Thymus (tissue), 11 donors: Measurements from ENCODE around the gene VPREB1. TPM values are rescaled to one million over a fixed set of nuclear protein-coding genes. Genes with fewer than 3 reads are reported as not detected.

Experiments
- DNase-seq, 9 donors: peaks; one replicate each; pipeline ENCODE4 v3.0.0-alpha.2; 2013; ENCODE audit warnings: low spot score in 9 of 9, low read depth in 6 of 9, missing footprints in 1 of 9
- H3K27ac ChIP-seq, 2 donors: one replicate each; pipeline ENCODE4 v1.5.1; 2013; ENCODE audit warnings: control low read depth in 1 of 2, low read depth in 1 of 2, low read length in 1 of 2, mild to moderate bottlenecking in 1 of 2, moderate library complexity in 1 of 2
- H3K27me3 ChIP-seq, 2 donors: one replicate each; pipeline ENCODE4 v1.5.1; 2013; ENCODE audit warnings: low read length in 1 of 2; ENCODE audit not compliant: control insufficient read depth in 2 of 2, insufficient read depth in 1 of 2
- H3K36me3 ChIP-seq, 2 donors: one replicate each; pipeline ENCODE4 v1.5.1; 2013; ENCODE audit warnings: low read length in 1 of 2, mild to moderate bottlenecking in 1 of 2, moderate library complexity in 1 of 2; ENCODE audit not compliant: control insufficient read depth in 2 of 2, insufficient read depth in 2 of 2
- H3K4me1 ChIP-seq, 2 donors: one replicate each; pipeline ENCODE4 v1.5.1; 2013; ENCODE audit warnings: low read length in 2 of 2; ENCODE audit not compliant: control insufficient read depth in 2 of 2, insufficient read depth in 2 of 2
- H3K4me3 ChIP-seq, 2 donors: one replicate each; pipeline ENCODE4 v1.5.1; 2013; ENCODE audit warnings: low read length in 2 of 2, control low read depth in 1 of 2, mild to moderate bottlenecking in 1 of 2
- H3K9me3 ChIP-seq, 2 donors: one replicate each; pipeline ENCODE4 v1.5.1; 2013; ENCODE audit warnings: low read length in 1 of 2, mild to moderate bottlenecking in 1 of 2; ENCODE audit not compliant: control insufficient read depth in 2 of 2, insufficient read depth in 1 of 2
- WGBS: extraction: QIAGEN DNeasy Blood & Tissue Kit; methylation state at CpG from one replicate; pipeline ENCODE4 v1.1.7; 2013; 5-methylcytosine and 5-hydroxymethylcytosine counted together
- polyA plus RNA-seq: library from polyadenylated mRNA; stranded (reverse); fragments of 200-250 nt; gene quantifications from one replicate; pipeline ENCODE4 v1.2.3, GENCODE V29; 2013
- total RNA-seq: library from RNA; stranded (reverse); fragments of 120-200 nt; gene quantifications from one replicate; pipeline ENCODE4 v1.2.4, GENCODE V29; 2013
- donor health status: healthy.

Gene VPREB1
- total and polyA plus RNA-seq, 2 donors, result 2.5 to 5.1 TPM

- Histone ChIP-seq H3K27me3 (no peaks in the 10 kb centered on the region), H3K27ac (no peak overlapping the region), H3K36me3 (no peaks in the 10 kb centered on the region), H3K4me3 (no peak overlapping the region), H3K9me3 (no peaks in the 10 kb centered on the region), H3K4me1 (peaks cover 0 to 3% of the 10 kb centered on the region in 2 donors)
- no peak for DNase-seq
- whole genome bisulfite sequencing, result 98% methylated on average over 6 of the region's 6 CpGs
These were observed 18.0 kb upstream of the VPREB1 start for GRCh38 chr22:22226448-22227187.

GRCh38 chr22:22228421-22228820, 16.2 kb upstream of the VPREB1 start:
- Histone ChIP-seq H3K4me1 (peaks cover 0 to 3% of the 10 kb centered on the region in 2 donors), H3K4me3 (no peak overlapping the region), H3K9me3 (no peaks in the 10 kb centered on the region), H3K27me3 (no peaks in the 10 kb centered on the region), H3K36me3 (no peaks in the 10 kb centered on the region), H3K27ac (no peak overlapping the region)
- 95% methylated on average over 6 of the region's 6 CpGs for WGBS
- DNase-seq, result no peak

GRCh38 chr22:22228921-22229320, 15.7 kb upstream of the VPREB1 start:
- Histone ChIP-seq H3K4me3 (no peak overlapping the region), H3K36me3 (no peaks in the 10 kb centered on the region), H3K9me3 (no peaks in the 10 kb centered on the region), H3K27ac (no peak overlapping the region), H3K27me3 (no peaks in the 10 kb centered on the region), H3K4me1 (peaks cover 0 to 3% of the 10 kb centered on the region in 2 donors)
- WGBS, result 84% methylated on average over 8 of the region's 8 CpGs
- no peak for DNase-seq

GRCh38 chr22:22229683-22230420, 14.7 kb upstream of the VPREB1 start:
- Histone ChIP-seq H3K27ac (no peak overlapping the region), H3K27me3 (no peaks in the 10 kb centered on the region), H3K9me3 (no peaks in the 10 kb centered on the region), H3K4me3 (no peak overlapping the region), H3K4me1 (peaks cover 0 to 3% of the 10 kb centered on the region in 2 donors), H3K36me3 (no peaks in the 10 kb centered on the region)
- WGBS, result 63% methylated on average over 6 of the region's 6 CpGs
- DNase-seq, result peak in 1 of 9 donors; percentile 18

- no peak overlapping the region for H3K4me3 ChIP-seq
- 9% methylated on average over 9 of the region's 9 CpGs for WGBS
- H3K9me3 ChIP-seq, result no peaks in the 10 kb centered on the region
- no peak for DNase-seq
- H3K36me3 ChIP-seq, result no peaks in the 10 kb centered on the region
- no peaks in the 10 kb centered on the region for H3K27me3 ChIP-seq
- peaks cover 0 to 3% of the 10 kb centered on the region in 2 donors for H3K4me1 ChIP-seq
- no peak overlapping the region for H3K27ac ChIP-seq
These were observed 14.1 kb upstream of the VPREB1 start for GRCh38 chr22:22230438-22230837.

GRCh38 chr22:22233081-22233480, 11.5 kb upstream of the VPREB1 start:
- WGBS, result 93% methylated on average over 5 of the region's 5 CpGs
- Histone ChIP-seq H3K27ac (no peak overlapping the region), H3K4me3 (no peak overlapping the region), H3K36me3 (no peaks in the 10 kb centered on the region), H3K4me1 (peaks cover 0 to 3% of the 10 kb centered on the region in 2 donors), H3K27me3 (no peaks in the 10 kb centered on the region), H3K9me3 (no peaks in the 10 kb centered on the region)
- DNase-seq, result no peak

- peak in 1 of 9 donors; percentile 51 for DNase-seq
- 46% methylated on average over 2 of the region's 2 CpGs for WGBS
These were observed 9.0 kb upstream of the VPREB1 start for GRCh38 chr22:22235558-22235957.

GRCh38 chr22:22237521-22237920, 7.1 kb upstream of the VPREB1 start:
- H3K27ac ChIP-seq, result no peak overlapping the region
- no peaks in the 10 kb centered on the region for H3K9me3 ChIP-seq
- peaks cover 2 to 4% of the 10 kb centered on the region in 2 donors for H3K4me1 ChIP-seq
- no peak for DNase-seq
- WGBS, result 97% methylated on average over 4 of the region's 4 CpGs
- no peaks in the 10 kb centered on the region for H3K36me3 ChIP-seq
- no peaks in the 10 kb centered on the region for H3K27me3 ChIP-seq
- H3K4me3 ChIP-seq, result no peak overlapping the region

More at GRCh38 chr22:22235558-22235957, 9.0 kb upstream of the VPREB1 start:
- peaks cover 0 to 3% of the 10 kb centered on the region in 2 donors for H3K4me1 ChIP-seq
- H3K27ac ChIP-seq, result no peak overlapping the region
- H3K36me3 ChIP-seq, result no peaks in the 10 kb centered on the region
- H3K9me3 ChIP-seq, result no peaks in the 10 kb centered on the region
- no peaks in the 10 kb centered on the region for H3K27me3 ChIP-seq
- H3K4me3 ChIP-seq, result no peak overlapping the region

GRCh38 chr22:22239311-22239939, 5.2 kb upstream of the VPREB1 start:
- WGBS, result 97% methylated on average over 13 of the region's 13 CpGs
- no peaks in the 10 kb centered on the region for H3K27me3 ChIP-seq
- H3K9me3 ChIP-seq, result no peaks in the 10 kb centered on the region
- DNase-seq, result no peak
- H3K36me3 ChIP-seq, result no peaks in the 10 kb centered on the region
- peaks cover 21 to 22% of the 10 kb centered on the region in 2 donors for H3K4me1 ChIP-seq
- no peak overlapping the region for H3K4me3 ChIP-seq
- H3K27ac ChIP-seq, result no peak overlapping the region
